ENCODE data around the gene PRKD1.

Gene PRKD1

GRCh38 chr14:29905543-29905942, 22.1 kb downstream of the PRKD1 start:
- ATAC-seq, result no peak
- TF ChIP-seq ZFP30 (CRISPR knock-in tag; IDR thresholded peaks at IDR 0.05) (no peak), OSR1 (CRISPR knock-in tag; IDR thresholded peaks at IDR 0.05) (no peak), BACH2 (CRISPR knock-in tag; IDR thresholded peaks at IDR 0.05; ENCODE audit: borderline replicate concordance) (no peak), ZNF565 (CRISPR knock-in tag; conservative IDR thresholded peaks at IDR 0.05; ENCODE audit: low read depth) (no peak), ZNF8 (CRISPR knock-in tag; IDR thresholded peaks at IDR 0.05) (no peak), GLIS3 (CRISPR knock-in tag; IDR thresholded peaks at IDR 0.05) (no peak), SNAI2 (CRISPR knock-in tag; IDR thresholded peaks at IDR 0.05) (no peak), TOX (CRISPR knock-in tag; IDR thresholded peaks at IDR 0.05; ENCODE audit: borderline replicate concordance) (no peak), ISL1 (CRISPR knock-in tag; IDR thresholded peaks at IDR 0.05) (no peak), RARB (CRISPR knock-in tag; IDR thresholded peaks at IDR 0.05) (no peak), POU6F1 (CRISPR knock-in tag; IDR thresholded peaks at IDR 0.05; ENCODE audit: borderline replicate concordance, low read depth) (no peak), TSHZ2 (CRISPR knock-in tag; IDR thresholded peaks at IDR 0.05) (no peak), CSDC2 (CRISPR knock-in tag; IDR thresholded peaks at IDR 0.05) (no peak), PPARA (CRISPR knock-in tag; IDR thresholded peaks at IDR 0.05; ENCODE audit: borderline replicate concordance) (no peak), TCF4 (CRISPR knock-in tag; IDR thresholded peaks at IDR 0.05; ENCODE audit: borderline replicate concordance) (no peak), ARNTL (CRISPR knock-in tag; IDR thresholded peaks at IDR 0.05; ENCODE audit: borderline replicate concordance, low read depth) (no peak), ZNF70 (CRISPR knock-in tag; IDR thresholded peaks at IDR 0.05) (no peak), ESRRG (CRISPR knock-in tag; IDR thresholded peaks at IDR 0.05) (no peak), ZC3H10 (CRISPR knock-in tag; IDR thresholded peaks at IDR 0.05) (no peak)
- TF ChIP-seq, protein P1, sequence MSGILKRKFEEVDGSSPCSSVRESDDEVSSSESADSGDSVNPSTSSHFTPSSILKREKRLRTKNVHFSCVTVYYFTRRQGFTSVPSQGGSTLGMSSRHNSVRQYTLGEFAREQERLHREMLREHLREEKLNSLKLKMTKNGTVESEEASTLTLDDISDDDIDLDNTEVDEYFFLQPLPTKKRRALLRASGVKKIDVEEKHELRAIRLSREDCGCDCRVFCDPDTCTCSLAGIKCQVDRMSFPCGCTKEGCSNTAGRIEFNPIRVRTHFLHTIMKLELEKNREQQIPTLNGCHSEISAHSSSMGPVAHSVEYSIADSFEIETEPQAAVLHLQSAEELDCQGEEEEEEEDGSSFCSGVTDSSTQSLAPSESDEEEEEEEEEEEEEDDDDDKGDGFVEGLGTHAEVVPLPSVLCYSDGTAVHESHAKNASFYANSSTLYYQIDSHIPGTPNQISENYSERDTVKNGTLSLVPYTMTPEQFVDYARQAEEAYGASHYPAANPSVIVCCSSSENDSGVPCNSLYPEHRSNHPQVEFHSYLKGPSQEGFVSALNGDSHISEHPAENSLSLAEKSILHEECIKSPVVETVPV (CRISPR knock-in tag; IDR thresholded peaks at IDR 0.05), result no peak

GRCh38 chr14:29900609-29901350, 26.9 kb downstream of the PRKD1 start:
- no peak for TF ChIP-seq OSR1 (CRISPR knock-in tag; IDR thresholded peaks at IDR 0.05)
- no peak for TF ChIP-seq PPARA (CRISPR knock-in tag; IDR thresholded peaks at IDR 0.05; ENCODE audit: borderline replicate concordance)
- no peak for TF ChIP-seq SNAI2 (CRISPR knock-in tag; IDR thresholded peaks at IDR 0.05)
- TF ChIP-seq PATZ1 (CRISPR knock-in tag; IDR thresholded peaks at IDR 0.05; ENCODE audit: borderline replicate concordance), result no peak
- TF ChIP-seq GLIS3 (CRISPR knock-in tag; IDR thresholded peaks at IDR 0.05), result no peak
- TF ChIP-seq POU6F1 (CRISPR knock-in tag; IDR thresholded peaks at IDR 0.05; ENCODE audit: borderline replicate concordance, low read depth), result no peak
- TF ChIP-seq ARNTL (CRISPR knock-in tag; IDR thresholded peaks at IDR 0.05; ENCODE audit: borderline replicate concordance, low read depth), result no peak
- no peak for TF ChIP-seq CSDC2 (CRISPR knock-in tag; IDR thresholded peaks at IDR 0.05)
- no peak for TF ChIP-seq ZNF8 (CRISPR knock-in tag; IDR thresholded peaks at IDR 0.05)
- TF ChIP-seq, protein P2, sequence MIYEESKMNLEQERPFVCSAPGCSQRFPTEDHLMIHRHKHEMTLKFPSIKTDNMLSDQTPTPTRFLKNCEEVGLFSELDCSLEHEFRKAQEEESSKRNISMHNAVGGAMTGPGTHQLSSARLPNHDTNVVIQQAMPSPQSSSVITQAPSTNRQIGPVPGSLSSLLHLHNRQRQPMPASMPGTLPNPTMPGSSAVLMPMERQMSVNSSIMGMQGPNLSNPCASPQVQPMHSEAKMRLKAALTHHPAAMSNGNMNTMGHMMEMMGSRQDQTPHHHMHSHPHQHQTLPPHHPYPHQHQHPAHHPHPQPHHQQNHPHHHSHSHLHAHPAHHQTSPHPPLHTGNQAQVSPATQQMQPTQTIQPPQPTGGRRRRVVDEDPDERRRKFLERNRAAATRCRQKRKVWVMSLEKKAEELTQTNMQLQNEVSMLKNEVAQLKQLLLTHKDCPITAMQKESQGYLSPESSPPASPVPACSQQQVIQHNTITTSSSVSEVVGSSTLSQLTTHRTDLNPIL (CRISPR knock-in tag; IDR thresholded peaks at IDR 0.05; ENCODE audit: low read depth), result no peak
- TF ChIP-seq ZFP30 (CRISPR knock-in tag; IDR thresholded peaks at IDR 0.05), result no peak
- TF ChIP-seq BACH2 (CRISPR knock-in tag; IDR thresholded peaks at IDR 0.05; ENCODE audit: borderline replicate concordance), result no peak
- no peak for TF ChIP-seq ZNF70 (CRISPR knock-in tag; IDR thresholded peaks at IDR 0.05)
- TF ChIP-seq ZFP3 (CRISPR knock-in tag; IDR thresholded peaks at IDR 0.05), result no peak
- TF ChIP-seq, protein P1 (CRISPR knock-in tag; IDR thresholded peaks at IDR 0.05), result no peak
- no peak for TF ChIP-seq ZNF565 (CRISPR knock-in tag; conservative IDR thresholded peaks at IDR 0.05; ENCODE audit: low read depth)
- ATAC-seq, result no peak

All from SK-N-SH treated with all-trans-retinoic acid at 6 μM for 48 hours (cell line).